ENCODE results near the gene SLC29A1.

DNA sequence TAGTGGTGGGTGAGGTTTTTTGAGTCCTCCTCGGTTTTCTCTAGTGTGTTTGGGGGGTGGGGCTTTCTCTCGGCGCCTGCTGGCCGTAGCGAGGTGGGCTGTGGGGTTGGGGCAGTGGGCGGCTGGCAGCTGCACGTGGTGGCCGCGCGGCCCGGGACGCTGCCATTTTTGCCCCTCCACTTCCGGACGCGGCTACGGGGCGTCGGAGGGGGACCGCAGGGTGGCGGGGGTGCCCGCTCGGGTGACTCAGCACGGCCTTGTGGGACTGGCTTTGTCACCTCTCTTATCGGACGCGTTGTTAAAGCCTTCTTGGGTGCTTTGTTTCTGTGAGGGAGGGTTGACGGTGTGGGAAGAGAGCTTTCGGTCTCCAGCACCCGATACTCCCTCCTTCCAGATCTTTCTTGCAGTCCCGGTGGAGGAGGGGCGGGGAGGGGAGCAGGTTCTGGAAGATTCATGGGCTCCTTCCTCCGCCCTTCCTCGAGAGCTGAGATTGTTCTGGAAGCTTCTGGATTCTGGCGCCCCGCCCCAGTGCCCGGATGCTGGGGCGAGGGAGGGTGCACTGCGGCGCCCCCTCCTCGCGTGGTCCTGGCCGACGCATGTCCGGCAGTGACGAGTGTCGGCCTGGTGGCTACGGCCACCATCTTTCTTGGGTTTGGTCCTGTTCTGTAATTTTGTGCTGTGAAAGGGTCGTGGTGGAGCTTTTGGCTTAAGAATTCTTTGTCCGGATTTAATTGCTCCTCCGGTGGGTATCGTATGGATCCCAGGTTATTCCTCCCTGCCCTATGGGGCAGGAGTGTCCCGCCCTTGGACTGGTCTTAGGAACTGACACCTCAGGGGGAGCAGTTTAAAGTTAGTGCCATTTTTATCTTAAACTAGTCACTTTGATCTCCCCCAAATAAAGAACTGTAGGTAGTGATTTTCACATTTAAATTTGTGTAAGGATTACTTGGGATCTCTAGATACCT, 24.2 kb downstream of the SLC29A1 start:
- TF ChIP-seq, protein P1, sequence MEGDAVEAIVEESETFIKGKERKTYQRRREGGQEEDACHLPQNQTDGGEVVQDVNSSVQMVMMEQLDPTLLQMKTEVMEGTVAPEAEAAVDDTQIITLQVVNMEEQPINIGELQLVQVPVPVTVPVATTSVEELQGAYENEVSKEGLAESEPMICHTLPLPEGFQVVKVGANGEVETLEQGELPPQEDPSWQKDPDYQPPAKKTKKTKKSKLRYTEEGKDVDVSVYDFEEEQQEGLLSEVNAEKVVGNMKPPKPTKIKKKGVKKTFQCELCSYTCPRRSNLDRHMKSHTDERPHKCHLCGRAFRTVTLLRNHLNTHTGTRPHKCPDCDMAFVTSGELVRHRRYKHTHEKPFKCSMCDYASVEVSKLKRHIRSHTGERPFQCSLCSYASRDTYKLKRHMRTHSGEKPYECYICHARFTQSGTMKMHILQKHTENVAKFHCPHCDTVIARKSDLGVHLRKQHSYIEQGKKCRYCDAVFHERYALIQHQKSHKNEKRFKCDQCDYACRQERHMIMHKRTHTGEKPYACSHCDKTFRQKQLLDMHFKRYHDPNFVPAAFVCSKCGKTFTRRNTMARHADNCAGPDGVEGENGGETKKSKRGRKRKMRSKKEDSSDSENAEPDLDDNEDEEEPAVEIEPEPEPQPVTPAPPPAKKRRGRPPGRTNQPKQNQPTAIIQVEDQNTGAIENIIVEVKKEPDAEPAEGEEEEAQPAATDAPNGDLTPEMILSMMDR (IDR thresholded peaks at IDR 0.05) = no peak
- no peak for TF ChIP-seq ZFX (IDR thresholded peaks at IDR 0.05; ENCODE audit: borderline replicate concordance)

Measured in 22Rv1 (cell line).